Limb (tissue), 2 donors: ENCODE measurements around the gene RPS6KB1.
"Not testable (repeated sequence)": the region's sequence is repeated elsewhere in the genome, so short reads cannot be mapped to it uniquely, and the experiment has no call there.

Source experiments
- DNase-seq, 2 donors: peaks; one replicate each; pipeline ENCODE4 v3.0.0-alpha.2; 2016; ENCODE audit errors: extremely low spot score in 2 of 2

RPS6KB1 gene

GRCh38 chr17:59870482-59870881, 22.4 kb upstream of the RPS6KB1 start:
- DNase-seq, result no peak

- no peak for DNase-seq
Observed at GRCh38 chr17:59872351-59872750, 20.6 kb upstream of the RPS6KB1 start.

GRCh38 chr17:59873414-59873813, 19.5 kb upstream of the RPS6KB1 start:
- not testable (repeated sequence) for DNase-seq

GRCh38 chr17:59874376-59874775, 18.5 kb upstream of the RPS6KB1 start:
- DNase-seq, result no peak

- no peak for DNase-seq
Observed at GRCh38 chr17:59876107-59876506, 16.8 kb upstream of the RPS6KB1 start.

GRCh38 chr17:59877965-59878364, 15.0 kb upstream of the RPS6KB1 start:
- no peak for DNase-seq

- DNase-seq, result no peak
Observed at GRCh38 chr17:59878624-59879023, 14.3 kb upstream of the RPS6KB1 start.

- DNase-seq, result no peak
Observed at GRCh38 chr17:59884861-59885260, 8.1 kb upstream of the RPS6KB1 start.

- no peak for DNase-seq
Observed at GRCh38 chr17:59888145-59888750, 4.7 kb upstream of the RPS6KB1 start.

- DNase-seq, result no peak
Observed at GRCh38 chr17:59890720-59891119, 2.2 kb upstream of the RPS6KB1 start.

- no peak for DNase-seq
Observed at GRCh38 chr17:59892251-59892923, 534 bp upstream of the RPS6KB1 start.

- DNase-seq, result peak in 1 of 2 donors; percentile 54
Observed at GRCh38 chr17:59893676-59894100, 767 bp downstream of the RPS6KB1 start.

- DNase-seq, result no peak
Observed at GRCh38 chr17:59897090-59897489, 4.2 kb downstream of the RPS6KB1 start.

- DNase-seq, result no peak
Observed at GRCh38 chr17:59899099-59899498, 6.2 kb downstream of the RPS6KB1 start.

GRCh38 chr17:59901604-59902003, 8.7 kb downstream of the RPS6KB1 start:
- DNase-seq, result no peak

- no peak for DNase-seq
Observed at GRCh38 chr17:59903455-59903854, 10.5 kb downstream of the RPS6KB1 start.

GRCh38 chr17:59907467-59907866, 14.5 kb downstream of the RPS6KB1 start:
- DNase-seq, result no peak

- peak in 1 of 2 donors; percentile 78 for DNase-seq
Observed at GRCh38 chr17:59914274-59914854, 21.4 kb downstream of the RPS6KB1 start.

GRCh38 chr17:59916446-59916845, 23.5 kb downstream of the RPS6KB1 start:
- DNase-seq, result no peak

- DNase-seq, result not testable (repeated sequence)
Observed at GRCh38 chr17:59920637-59921036, 27.7 kb downstream of the RPS6KB1 start.

- DNase-seq, result not testable (repeated sequence)
Observed at GRCh38 chr17:59930121-59930520, 37.2 kb downstream of the RPS6KB1 start.

GRCh38 chr17:59930768-59931167, 37.8 kb downstream of the RPS6KB1 start:
- not testable (repeated sequence) for DNase-seq

GRCh38 chr17:59933317-59933716, 40.4 kb downstream of the RPS6KB1 start:
- not testable (repeated sequence) for DNase-seq
